Spleen (tissue), 7 donors: ENCODE results near the gene APOB.

Source experiments
- POLR2A ChIP-seq, 3 donors: fragments of 450-650 bp; IDR thresholded peaks; one replicate each; pipeline ENCODE4 v1.5.1; 2017; ENCODE audit warnings: antibody characterized with exemption in 3 of 3, mild to moderate bottlenecking in 1 of 3
- TF ChIP-seq, protein P1 (sequence below), 11 experiments: fragments of 200-600 bp in 7 of 11; fragments of 450-650 bp in 4 of 11; sonication (generic) in 4 of 11; IDR thresholded peaks in 8 of 11; conservative IDR thresholded peaks in 3 of 11; 1 replicate in 7 of 11; 2 replicates in 4 of 11; pipeline versions ENCODE4 v1.4.0 to v1.8.0; 2016 to 2021; ENCODE audit warnings: antibody characterized with exemption in 11 of 11, inconsistent platforms in 4 of 11, mild to moderate bottlenecking in 1 of 11
- donor health status: DM: no; HTN: no; CAD: no; lungs with moderate emphysema.
- donor health status: DM: no; HTN: no; CAD: no.
- donor health status: DM: no; HTN: no; CAD: no.

DNA sequence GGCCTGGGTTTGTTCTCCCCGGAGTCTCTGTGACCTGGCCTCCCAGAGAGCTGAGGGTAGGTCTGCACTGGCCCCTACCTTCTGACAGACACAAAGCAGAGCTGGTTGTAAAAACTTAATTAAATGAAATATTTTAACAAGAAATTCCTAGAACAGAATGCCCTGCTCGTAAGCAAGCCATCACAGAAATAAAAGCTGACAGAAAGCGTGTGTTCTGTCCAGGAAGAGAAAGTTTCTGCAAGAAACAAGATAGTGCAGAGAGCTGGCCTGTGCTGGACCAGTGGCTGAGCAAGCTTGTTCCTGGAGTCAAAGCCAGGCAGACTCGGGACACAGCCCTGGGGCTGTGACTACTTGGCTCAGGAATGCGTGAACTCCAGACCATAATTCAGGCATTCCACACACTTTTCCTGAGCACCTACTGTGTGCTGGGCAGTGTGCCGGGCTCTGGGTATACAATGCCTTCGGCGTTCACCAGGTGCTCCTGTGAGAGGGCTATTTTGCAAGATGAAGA is 51.6 kb downstream of the APOB start:
- no peak for TF ChIP-seq POLR2A (IDR thresholded peaks at IDR 0.05)
- TF ChIP-seq, protein P1, sequence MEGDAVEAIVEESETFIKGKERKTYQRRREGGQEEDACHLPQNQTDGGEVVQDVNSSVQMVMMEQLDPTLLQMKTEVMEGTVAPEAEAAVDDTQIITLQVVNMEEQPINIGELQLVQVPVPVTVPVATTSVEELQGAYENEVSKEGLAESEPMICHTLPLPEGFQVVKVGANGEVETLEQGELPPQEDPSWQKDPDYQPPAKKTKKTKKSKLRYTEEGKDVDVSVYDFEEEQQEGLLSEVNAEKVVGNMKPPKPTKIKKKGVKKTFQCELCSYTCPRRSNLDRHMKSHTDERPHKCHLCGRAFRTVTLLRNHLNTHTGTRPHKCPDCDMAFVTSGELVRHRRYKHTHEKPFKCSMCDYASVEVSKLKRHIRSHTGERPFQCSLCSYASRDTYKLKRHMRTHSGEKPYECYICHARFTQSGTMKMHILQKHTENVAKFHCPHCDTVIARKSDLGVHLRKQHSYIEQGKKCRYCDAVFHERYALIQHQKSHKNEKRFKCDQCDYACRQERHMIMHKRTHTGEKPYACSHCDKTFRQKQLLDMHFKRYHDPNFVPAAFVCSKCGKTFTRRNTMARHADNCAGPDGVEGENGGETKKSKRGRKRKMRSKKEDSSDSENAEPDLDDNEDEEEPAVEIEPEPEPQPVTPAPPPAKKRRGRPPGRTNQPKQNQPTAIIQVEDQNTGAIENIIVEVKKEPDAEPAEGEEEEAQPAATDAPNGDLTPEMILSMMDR (IDR thresholded peaks at IDR 0.05 in 8 of 11, conservative IDR thresholded peaks at IDR 0.05 in 3 of 11), result no peak
